ENCODE data around the gene PLCG2.

DNA sequence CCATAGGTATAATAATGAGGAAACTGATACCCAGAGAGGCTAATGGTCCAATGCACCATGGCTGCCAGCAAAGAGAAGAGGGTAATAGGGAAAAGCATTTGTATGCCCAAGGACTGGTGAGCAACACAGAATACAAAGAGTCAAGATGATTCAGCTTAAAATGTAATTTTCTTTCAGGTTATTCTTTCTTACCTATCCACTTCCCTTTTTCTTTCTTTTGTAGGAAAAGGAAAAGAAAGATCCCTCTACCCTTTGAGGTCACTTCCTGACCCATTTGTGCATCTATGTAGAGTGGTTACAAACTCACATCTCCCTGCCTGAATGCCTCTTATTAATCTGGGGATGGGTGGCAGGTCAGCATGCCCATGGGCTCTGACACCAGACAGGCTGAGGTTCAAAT, 3.5 kb upstream of the PLCG2 start:
- no peak for TF ChIP-seq EP300 (IDR thresholded peaks at IDR 0.05)
- no peak for TF ChIP-seq JUN (IDR thresholded peaks at IDR 0.05)
- TF ChIP-seq MAFK (IDR thresholded peaks at IDR 0.05; ENCODE audit: partially characterized antibody): no peak
- TF ChIP-seq, protein P1, sequence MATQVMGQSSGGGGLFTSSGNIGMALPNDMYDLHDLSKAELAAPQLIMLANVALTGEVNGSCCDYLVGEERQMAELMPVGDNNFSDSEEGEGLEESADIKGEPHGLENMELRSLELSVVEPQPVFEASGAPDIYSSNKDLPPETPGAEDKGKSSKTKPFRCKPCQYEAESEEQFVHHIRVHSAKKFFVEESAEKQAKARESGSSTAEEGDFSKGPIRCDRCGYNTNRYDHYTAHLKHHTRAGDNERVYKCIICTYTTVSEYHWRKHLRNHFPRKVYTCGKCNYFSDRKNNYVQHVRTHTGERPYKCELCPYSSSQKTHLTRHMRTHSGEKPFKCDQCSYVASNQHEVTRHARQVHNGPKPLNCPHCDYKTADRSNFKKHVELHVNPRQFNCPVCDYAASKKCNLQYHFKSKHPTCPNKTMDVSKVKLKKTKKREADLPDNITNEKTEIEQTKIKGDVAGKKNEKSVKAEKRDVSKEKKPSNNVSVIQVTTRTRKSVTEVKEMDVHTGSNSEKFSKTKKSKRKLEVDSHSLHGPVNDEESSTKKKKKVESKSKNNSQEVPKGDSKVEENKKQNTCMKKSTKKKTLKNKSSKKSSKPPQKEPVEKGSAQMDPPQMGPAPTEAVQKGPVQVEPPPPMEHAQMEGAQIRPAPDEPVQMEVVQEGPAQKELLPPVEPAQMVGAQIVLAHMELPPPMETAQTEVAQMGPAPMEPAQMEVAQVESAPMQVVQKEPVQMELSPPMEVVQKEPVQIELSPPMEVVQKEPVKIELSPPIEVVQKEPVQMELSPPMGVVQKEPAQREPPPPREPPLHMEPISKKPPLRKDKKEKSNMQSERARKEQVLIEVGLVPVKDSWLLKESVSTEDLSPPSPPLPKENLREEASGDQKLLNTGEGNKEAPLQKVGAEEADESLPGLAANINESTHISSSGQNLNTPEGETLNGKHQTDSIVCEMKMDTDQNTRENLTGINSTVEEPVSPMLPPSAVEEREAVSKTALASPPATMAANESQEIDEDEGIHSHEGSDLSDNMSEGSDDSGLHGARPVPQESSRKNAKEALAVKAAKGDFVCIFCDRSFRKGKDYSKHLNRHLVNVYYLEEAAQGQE (IDR thresholded peaks at IDR 0.05): no peak
